Fibroblast of lung (primary cell): ENCODE measurements around the gene TXLNA. TPM values are rescaled to one million over a fixed set of nuclear protein-coding genes. Genes with fewer than 3 reads are reported as not detected.

Experiments
- DNase-seq, 2 donors: peaks; one replicate each; pipeline versions ENCODE4 v3.0.0 to v3.0.0-alpha.2; 2010; ENCODE audit warnings: low read depth in 2 of 2
- H2AFZ ChIP-seq: 2 replicates; pipeline ENCODE4 v1.5.1; 2012; ENCODE audit warnings: low read length, control low read depth, inconsistent platforms
- H3K27ac ChIP-seq: 2 replicates; pipeline ENCODE4 v1.5.1; 2011; ENCODE audit warnings: low read length, control low read depth; ENCODE audit not compliant: insufficient read depth
- H3K27me3 ChIP-seq: 2 replicates; pipeline ENCODE4 v1.5.1; 2011; ENCODE audit warnings: mild to moderate bottlenecking, low read length; ENCODE audit not compliant: control insufficient read depth, insufficient read depth
- H3K36me3 ChIP-seq: 2 replicates; pipeline ENCODE4 v1.5.1; 2011; ENCODE audit warnings: low read length; ENCODE audit not compliant: control insufficient read depth, insufficient read depth
- H3K4me1 ChIP-seq: 2 replicates; pipeline ENCODE4 v1.5.1; 2011; ENCODE audit warnings: low read length; ENCODE audit not compliant: control insufficient read depth, insufficient read depth; ENCODE audit errors: extremely low read depth
- H3K4me2 ChIP-seq: 2 replicates; pipeline ENCODE4 v1.5.1; 2011; ENCODE audit warnings: low read length, control low read depth; ENCODE audit not compliant: insufficient read depth; ENCODE audit errors: extremely low read depth
- H3K4me3 ChIP-seq, 4 experiments: fragments of 200-600 bp in 1 of 4; sonication (generic) in 1 of 4; replicated peaks in 1 of 4; 2 replicates each; pipeline ENCODE4 v1.5.1; 2011 to 2016; ENCODE audit warnings: low read length in 4 of 4, low read depth in 3 of 4, mild to moderate bottlenecking in 3 of 4, control low read depth in 2 of 4, inconsistent platforms in 1 of 4, mixed read lengths in 1 of 4; ENCODE audit not compliant: insufficient read depth in 1 of 4; ENCODE audit errors: control extremely low read depth in 1 of 4
- H3K79me2 ChIP-seq: 2 replicates; pipeline ENCODE4 v1.5.1; 2012; ENCODE audit warnings: mild to moderate bottlenecking, low read length, inconsistent platforms; ENCODE audit not compliant: control insufficient read depth, insufficient read depth
- H3K9ac ChIP-seq: 2 replicates; pipeline ENCODE4 v1.5.1; 2011; ENCODE audit warnings: mild to moderate bottlenecking, low read length, control low read depth; ENCODE audit not compliant: insufficient read depth
- H3K9me3 ChIP-seq: 2 replicates; pipeline ENCODE4 v1.5.1; 2012; ENCODE audit warnings: low read depth, low read length; ENCODE audit not compliant: control insufficient read depth, insufficient read depth
- H4K20me1 ChIP-seq: 2 replicates; pipeline ENCODE4 v1.5.1; 2011; ENCODE audit warnings: low read length; ENCODE audit not compliant: control insufficient read depth, insufficient read depth; ENCODE audit errors: extremely low read depth
- EZH2 ChIP-seq: IDR thresholded peaks from 2 replicates; pipeline ENCODE4 v1.5.1; 2012; ENCODE audit warnings: low read length, control low read depth, mild to moderate bottlenecking; ENCODE audit errors: missing control alignments
- polyA plus RNA-seq, 2 donors: library from polyadenylated mRNA; depleted of rRNA in 1 of 2; stranded (reverse) in 1 of 2; unstranded in 1 of 2; fragments of >200 nt; gene quantifications; 2 replicates each; pipeline ENCODE4 v1.2.1, GENCODE V29; 2011 to 2012; ENCODE audit warnings: missing spikeins in 1 of 2
- total RNA-seq: library from RNA; depleted of rRNA; stranded (reverse); fragments of >200 nt; gene quantifications from 2 replicates; pipeline ENCODE4 v1.2.1, GENCODE V29; 2014
- TF ChIP-seq, protein P1 (sequence below), 2 donors: IDR thresholded peaks in 1 of 2; conservative IDR thresholded peaks in 1 of 2; 1 replicate in 1 of 2; 2 replicates in 1 of 2; pipeline ENCODE4 v1.5.1; 2011 to 2012; ENCODE audit warnings: low read length in 2 of 2, control low read depth in 1 of 2, inconsistent platforms in 1 of 2, low read depth in 1 of 2, mild to moderate bottlenecking in 1 of 2

Gene TXLNA
- total and polyA plus RNA-seq, 2 donors (not counting 1 experiment from before 2014, with no cell fraction given) = 56.5 to 118 TPM

- H3K4me3 ChIP-seq = no peak overlapping the region
- H3K4me1 ChIP-seq = peaks cover 7% of the 10 kb centered on the region
- no peak overlapping the region for H3K4me2 ChIP-seq
- H3K9me3 ChIP-seq = no peaks in the 10 kb centered on the region
- no peaks in the 10 kb centered on the region for H4K20me1 ChIP-seq
- H3K9ac ChIP-seq = no peak overlapping the region
- peaks cover 16% of the 10 kb centered on the region for H3K36me3 ChIP-seq
- peak; percentile 47 to 65 for DNase-seq
- no peak overlapping the region for H3K27ac ChIP-seq
- no peak for TF ChIP-seq EZH2
- TF ChIP-seq, protein P1, sequence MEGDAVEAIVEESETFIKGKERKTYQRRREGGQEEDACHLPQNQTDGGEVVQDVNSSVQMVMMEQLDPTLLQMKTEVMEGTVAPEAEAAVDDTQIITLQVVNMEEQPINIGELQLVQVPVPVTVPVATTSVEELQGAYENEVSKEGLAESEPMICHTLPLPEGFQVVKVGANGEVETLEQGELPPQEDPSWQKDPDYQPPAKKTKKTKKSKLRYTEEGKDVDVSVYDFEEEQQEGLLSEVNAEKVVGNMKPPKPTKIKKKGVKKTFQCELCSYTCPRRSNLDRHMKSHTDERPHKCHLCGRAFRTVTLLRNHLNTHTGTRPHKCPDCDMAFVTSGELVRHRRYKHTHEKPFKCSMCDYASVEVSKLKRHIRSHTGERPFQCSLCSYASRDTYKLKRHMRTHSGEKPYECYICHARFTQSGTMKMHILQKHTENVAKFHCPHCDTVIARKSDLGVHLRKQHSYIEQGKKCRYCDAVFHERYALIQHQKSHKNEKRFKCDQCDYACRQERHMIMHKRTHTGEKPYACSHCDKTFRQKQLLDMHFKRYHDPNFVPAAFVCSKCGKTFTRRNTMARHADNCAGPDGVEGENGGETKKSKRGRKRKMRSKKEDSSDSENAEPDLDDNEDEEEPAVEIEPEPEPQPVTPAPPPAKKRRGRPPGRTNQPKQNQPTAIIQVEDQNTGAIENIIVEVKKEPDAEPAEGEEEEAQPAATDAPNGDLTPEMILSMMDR (conservative IDR thresholded peaks at IDR 0.05 in 1 of 2, IDR thresholded peaks at IDR 0.05 in 1 of 2; ENCODE audit: low read depth in 1 of 2, low read length in 2 of 2) = peak; percentile 75 to 84
- H2AFZ ChIP-seq = no peak overlapping the region
- peaks cover 3% of the 10 kb centered on the region for H3K79me2 ChIP-seq
- H3K27me3 ChIP-seq = no peaks in the 10 kb centered on the region
These were observed 36.4 kb downstream of the TXLNA start for GRCh38 chr1:32215629-32216480.

DNA sequence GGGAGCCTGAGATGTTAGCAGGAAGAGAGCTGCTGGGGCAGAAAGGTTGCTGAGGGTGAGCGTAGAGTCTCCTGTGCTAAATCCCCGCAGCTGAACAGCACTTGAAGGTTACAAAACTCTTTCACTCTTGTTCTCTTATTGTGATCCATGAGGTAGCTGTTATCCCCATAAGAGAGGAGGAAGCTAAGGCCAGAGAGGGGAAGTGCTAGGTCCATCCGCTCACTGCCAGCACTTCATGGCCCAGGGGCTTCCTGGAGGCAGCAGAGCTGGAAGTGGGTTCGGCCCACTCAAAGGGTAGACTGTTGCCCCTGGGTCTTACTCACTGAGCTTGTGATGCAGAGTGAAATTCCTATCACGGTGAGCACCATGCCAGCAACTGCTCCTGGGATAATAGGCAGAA lies 37.1 kb downstream of the TXLNA start:
- Histone ChIP-seq H3K27ac (no peak overlapping the region), H3K4me2 (no peak overlapping the region), H3K79me2 (peaks cover 8% of the 10 kb centered on the region), H3K27me3 (no peaks in the 10 kb centered on the region), H4K20me1 (no peaks in the 10 kb centered on the region), H2AFZ (no peak overlapping the region), H3K9me3 (no peaks in the 10 kb centered on the region), H3K36me3 (peaks cover 16% of the 10 kb centered on the region), H3K4me1 (peaks cover 12% of the 10 kb centered on the region), H3K4me3 (no peak overlapping the region), H3K9ac (no peak overlapping the region)
- DNase-seq = no peak
- TF ChIP-seq, protein P1 (conservative IDR thresholded peaks at IDR 0.05 in 1 of 2, IDR thresholded peaks at IDR 0.05 in 1 of 2; ENCODE audit: low read depth in 1 of 2, low read length in 2 of 2) = no peak
- no peak for TF ChIP-seq EZH2

DNA sequence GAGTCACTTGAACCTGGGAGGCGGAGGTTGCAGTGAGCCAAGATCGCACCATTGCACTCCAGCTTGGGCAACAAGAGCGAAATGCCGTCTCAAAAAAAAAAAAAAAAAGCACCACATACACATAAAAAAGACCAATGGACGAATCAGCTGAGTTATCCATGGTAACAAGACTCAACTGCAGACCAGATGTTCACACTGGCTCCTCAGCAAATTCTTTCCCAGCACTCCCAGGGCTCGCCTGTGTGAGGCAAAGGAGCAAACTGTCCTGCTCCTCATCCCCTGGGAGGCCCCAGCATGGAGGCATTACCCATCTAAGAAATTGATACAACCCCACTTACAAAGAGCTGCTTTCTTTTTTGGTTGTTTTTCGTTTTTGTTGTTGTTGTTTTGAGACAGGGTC lies 39.5 kb downstream of the TXLNA start:
- no peak overlapping the region for H3K27ac ChIP-seq
- H2AFZ ChIP-seq = no peak overlapping the region
- H3K27me3 ChIP-seq = no peaks in the 10 kb centered on the region
- peaks cover 28% of the 10 kb centered on the region for H3K79me2 ChIP-seq
- no peak overlapping the region for H3K4me2 ChIP-seq
- no peak overlapping the region for H3K4me3 ChIP-seq
- peaks cover 18% of the 10 kb centered on the region for H3K36me3 ChIP-seq
- DNase-seq = no peak
- H4K20me1 ChIP-seq = no peaks in the 10 kb centered on the region
- no peaks in the 10 kb centered on the region for H3K9me3 ChIP-seq
- H3K9ac ChIP-seq = no peak overlapping the region
- no peak for TF ChIP-seq EZH2
- TF ChIP-seq, protein P1 (conservative IDR thresholded peaks at IDR 0.05 in 1 of 2, IDR thresholded peaks at IDR 0.05 in 1 of 2; ENCODE audit: low read depth in 1 of 2, low read length in 2 of 2) = no peak
- H3K4me1 ChIP-seq = peaks cover 20% of the 10 kb centered on the region
